ENCODE measurements around the gene PPP2R2C.

PPP2R2C gene

DNA sequence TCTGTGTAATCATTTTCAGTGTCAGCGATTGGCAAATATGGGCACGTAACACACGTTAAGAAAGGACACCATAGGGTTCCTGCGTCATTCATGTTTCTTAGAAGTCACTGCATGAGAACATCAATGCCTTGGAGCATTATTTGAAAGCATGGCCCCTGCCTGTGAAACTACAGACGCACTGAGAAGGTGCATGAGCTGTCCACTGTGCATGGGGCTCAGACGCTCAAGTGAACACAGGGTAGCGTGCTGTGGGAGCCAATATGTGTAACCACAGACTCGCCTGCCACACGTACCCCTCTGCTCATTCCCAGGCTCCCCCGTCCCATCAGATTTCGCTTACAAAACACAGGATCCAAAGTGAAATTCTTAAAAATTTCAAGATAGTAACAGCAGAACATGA is 6.5 kb downstream of the PPP2R2C start:
- TF ChIP-seq, protein P1, sequence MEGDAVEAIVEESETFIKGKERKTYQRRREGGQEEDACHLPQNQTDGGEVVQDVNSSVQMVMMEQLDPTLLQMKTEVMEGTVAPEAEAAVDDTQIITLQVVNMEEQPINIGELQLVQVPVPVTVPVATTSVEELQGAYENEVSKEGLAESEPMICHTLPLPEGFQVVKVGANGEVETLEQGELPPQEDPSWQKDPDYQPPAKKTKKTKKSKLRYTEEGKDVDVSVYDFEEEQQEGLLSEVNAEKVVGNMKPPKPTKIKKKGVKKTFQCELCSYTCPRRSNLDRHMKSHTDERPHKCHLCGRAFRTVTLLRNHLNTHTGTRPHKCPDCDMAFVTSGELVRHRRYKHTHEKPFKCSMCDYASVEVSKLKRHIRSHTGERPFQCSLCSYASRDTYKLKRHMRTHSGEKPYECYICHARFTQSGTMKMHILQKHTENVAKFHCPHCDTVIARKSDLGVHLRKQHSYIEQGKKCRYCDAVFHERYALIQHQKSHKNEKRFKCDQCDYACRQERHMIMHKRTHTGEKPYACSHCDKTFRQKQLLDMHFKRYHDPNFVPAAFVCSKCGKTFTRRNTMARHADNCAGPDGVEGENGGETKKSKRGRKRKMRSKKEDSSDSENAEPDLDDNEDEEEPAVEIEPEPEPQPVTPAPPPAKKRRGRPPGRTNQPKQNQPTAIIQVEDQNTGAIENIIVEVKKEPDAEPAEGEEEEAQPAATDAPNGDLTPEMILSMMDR (IDR thresholded peaks at IDR 0.05; ENCODE audit: borderline replicate concordance, control extremely low read depth, extremely low read depth, insufficient read depth, missing control alignments) = no peak

DNA sequence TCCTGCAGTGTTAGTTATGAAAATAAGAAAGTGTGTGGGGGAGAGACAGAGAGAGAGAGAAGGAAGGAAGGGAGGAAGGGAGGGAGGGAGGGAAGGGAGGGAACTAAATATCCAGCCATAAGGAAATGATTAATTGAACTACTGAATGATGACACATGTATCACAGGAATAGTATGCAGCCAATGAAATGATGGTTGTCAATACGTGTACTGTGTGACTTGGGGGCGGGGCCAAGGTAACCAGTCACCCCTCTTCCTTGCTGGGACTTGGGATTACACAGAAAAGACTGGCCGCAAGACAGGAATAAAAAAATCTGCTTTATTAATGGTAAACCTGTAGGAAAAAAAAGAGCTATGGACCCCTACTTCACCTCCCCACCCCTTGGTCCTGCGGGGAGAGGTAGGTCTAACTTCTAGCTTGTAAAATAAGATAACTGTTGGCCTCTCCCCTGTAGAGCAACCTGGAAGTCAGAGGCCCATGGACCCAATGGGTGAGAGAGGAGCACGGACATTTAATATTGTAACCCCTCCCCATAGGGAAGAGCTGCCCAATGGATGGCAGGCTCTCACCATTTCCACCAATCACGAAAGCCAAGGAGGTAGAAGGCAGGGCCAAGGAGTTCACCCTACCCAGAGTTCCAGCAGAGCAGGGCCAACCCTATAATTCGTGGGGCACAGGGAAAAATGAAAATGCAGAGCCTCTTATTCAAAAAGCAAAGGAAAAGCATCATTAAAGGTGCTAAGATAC is 7.4 kb downstream of the PPP2R2C start:
- TF ChIP-seq, protein P1 (IDR thresholded peaks at IDR 0.05; ENCODE audit: borderline replicate concordance, control extremely low read depth, extremely low read depth, insufficient read depth, missing control alignments) = no peak

More for the DNA sequence above, 6.5 kb downstream of the PPP2R2C start:
- in situ Hi-C loops (cut with MboI; ENCODE audit: low sequenced_read_pairs, unreplicated experiment) = no loop called here
- DNase-seq (ENCODE audit: low spot score) = no peak

DNA sequence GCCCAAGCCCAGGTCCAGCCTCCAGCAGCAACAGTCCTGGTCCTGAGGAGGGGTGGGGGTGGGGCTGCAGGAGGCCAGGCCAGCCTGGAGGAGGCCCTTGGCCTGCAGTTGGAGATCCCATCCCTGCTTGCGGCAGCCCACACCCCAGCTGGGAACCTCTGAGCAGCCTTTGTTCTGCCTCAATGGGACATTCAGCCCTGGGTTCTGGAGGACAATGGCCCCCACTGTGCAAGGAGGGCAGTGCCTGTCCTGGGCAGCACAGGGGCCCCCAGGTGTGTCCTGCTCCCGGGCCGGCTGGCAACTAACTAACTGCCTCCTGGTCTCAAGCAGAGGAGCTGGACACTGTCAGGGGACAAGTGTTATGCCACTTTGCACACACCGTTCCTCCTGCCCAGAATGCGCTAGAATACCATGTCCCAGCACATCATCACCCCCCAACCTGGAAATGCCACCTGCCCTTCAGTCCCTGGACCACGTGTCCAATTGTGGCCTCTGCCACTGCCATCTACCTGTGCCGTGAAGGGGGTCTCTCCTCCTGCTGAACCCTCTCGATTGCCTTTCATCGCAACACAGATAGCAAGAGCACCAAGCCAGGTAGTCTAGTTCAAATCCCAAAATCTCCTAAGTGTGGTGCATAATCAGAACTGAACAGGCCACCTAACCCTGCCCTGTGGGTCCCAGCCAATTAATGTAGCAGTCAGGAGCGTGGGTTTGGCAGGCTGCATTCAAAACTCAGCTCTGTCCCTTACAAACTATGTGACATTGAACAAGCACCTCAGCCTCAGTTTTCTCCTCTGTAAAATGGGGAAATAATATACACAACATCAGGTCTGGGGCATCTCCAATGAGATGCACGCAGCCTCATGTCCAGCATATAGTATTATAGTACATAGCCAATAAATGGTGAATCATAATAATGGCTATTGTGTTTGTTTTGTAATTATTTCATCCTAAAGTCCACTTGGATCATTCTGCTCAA is 8.8 kb downstream of the PPP2R2C start:
- peak; percentile 16 for DNase-seq (ENCODE audit: low spot score)
- TF ChIP-seq, protein P1 (IDR thresholded peaks at IDR 0.05; ENCODE audit: borderline replicate concordance, control extremely low read depth, extremely low read depth, insufficient read depth, missing control alignments) = no peak
- in situ Hi-C loops (cut with MboI; ENCODE audit: low sequenced_read_pairs, unreplicated experiment) = no loop called here

More for the DNA sequence above, 7.4 kb downstream of the PPP2R2C start:
- peak; percentile 11 for DNase-seq (ENCODE audit: low spot score)
- in situ Hi-C loops (cut with MboI; ENCODE audit: low sequenced_read_pairs, unreplicated experiment) = no loop called here

DNA sequence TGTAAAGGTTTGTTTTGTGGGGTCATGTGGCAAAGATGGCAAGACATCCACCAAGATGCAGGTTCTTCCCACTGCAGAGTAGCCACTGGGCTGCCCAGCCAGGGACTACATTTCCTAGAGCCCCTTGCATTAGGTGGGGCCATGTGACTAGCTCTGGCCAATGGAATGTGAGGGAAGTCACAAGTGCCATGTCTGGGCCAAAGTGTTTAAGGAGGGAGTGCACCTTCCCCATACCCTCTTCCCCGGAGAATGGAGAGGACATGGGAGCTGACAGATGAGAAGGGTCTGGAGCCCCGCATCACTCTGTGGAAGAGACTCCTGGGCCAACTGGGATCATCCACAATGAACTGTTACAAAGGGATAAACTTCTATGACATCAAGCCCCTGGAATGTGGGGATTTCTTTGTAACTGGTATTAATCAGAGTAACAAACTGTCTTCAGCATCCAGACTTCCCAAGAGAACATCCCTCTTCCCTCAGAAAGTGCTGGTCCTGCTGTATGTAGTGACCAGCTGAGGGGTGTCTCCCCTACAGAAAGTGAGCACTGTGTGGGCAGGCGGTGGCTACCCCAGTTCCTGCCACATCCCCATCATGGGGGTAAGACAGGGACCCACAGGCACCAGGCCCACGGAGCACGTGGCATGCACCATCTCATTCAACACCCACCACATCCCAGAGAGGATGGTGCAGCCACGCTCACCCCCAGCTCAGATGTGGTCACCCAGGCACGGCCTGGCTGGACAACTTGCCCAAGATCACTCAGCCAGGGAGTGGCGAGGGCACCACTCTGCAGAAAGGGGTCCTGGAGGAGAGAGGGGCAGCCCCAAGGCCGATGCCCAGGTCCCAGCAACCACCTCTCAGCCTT is 10.9 kb downstream of the PPP2R2C start:
- TF ChIP-seq, protein P1 (IDR thresholded peaks at IDR 0.05; ENCODE audit: borderline replicate concordance, control extremely low read depth, extremely low read depth, insufficient read depth, missing control alignments) = no peak
- peak; percentile 6 for DNase-seq (ENCODE audit: low spot score)
- in situ Hi-C loops (cut with MboI; ENCODE audit: low sequenced_read_pairs, unreplicated experiment) = no loop called here

DNA sequence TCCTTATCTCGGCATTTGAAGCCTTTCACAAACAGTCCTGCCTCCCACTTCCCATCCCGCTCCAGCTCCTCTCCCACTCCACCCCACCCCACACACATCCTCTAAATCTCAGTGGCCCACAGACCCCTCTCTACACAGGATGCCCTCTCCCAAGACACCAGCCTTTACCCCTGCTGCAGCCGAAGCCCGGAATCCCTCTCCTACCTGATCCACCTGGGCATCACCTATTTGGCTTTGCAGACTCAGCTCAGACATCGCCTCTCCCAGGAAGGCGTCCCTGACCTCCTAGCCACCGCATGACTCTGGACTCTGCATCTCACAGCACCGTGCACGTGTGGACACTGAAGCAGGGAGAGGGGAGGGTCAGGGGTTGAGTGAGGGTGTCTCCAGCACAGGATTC is 11.5 kb downstream of the PPP2R2C start:
- in situ Hi-C loops (cut with MboI; ENCODE audit: low sequenced_read_pairs, unreplicated experiment) = no loop called here
- no peak for DNase-seq (ENCODE audit: low spot score)
- TF ChIP-seq, protein P1 (IDR thresholded peaks at IDR 0.05; ENCODE audit: borderline replicate concordance, control extremely low read depth, extremely low read depth, insufficient read depth, missing control alignments) = no peak

DNA sequence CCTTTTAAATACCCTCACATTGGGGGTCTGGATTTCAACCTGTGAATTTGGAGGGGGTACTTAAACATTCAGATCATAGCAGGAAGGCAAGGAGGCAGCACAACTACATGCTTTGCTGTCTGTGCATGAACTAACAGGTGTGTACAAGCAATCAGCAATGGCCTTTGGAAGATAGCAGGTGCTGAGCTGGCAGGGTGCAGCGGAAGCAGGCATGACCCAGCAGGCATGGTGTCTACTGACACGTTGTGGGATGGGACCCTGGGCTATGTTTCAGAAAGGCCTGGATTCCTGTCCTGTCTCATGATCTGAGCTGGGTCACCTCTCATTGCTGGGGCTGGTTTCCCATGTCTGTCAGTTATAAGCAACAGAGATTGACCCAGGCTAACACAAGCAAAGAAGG is 13.9 kb downstream of the PPP2R2C start:
- TF ChIP-seq, protein P1 (IDR thresholded peaks at IDR 0.05; ENCODE audit: borderline replicate concordance, control extremely low read depth, extremely low read depth, insufficient read depth, missing control alignments) = no peak
- in situ Hi-C loops (cut with MboI; ENCODE audit: low sequenced_read_pairs, unreplicated experiment) = no loop called here

More for the DNA sequence above, 13.9 kb downstream of the PPP2R2C start:
- DNase-seq (ENCODE audit: low spot score) = peak; percentile 3
